ENCODE results near the gene PAN2. TPM values are rescaled to one million over a fixed set of nuclear protein-coding genes. Genes with fewer than 3 reads are reported as not detected.
"Not testable (repeated sequence)": the region's sequence is repeated elsewhere in the genome, so short reads cannot be mapped to it uniquely, and the experiment has no call there.

Gene PAN2
- total RNA-seq, 1 donor: 10.5 TPM

GRCh38 chr12:56338308-56339157, 4.7 kb upstream of the PAN2 start, which contains the start of gene IL23A:
IL23A (plus strand) TSS chr12:56338884; CDS start chr12:56339045, 161 bp downstream.
- Histone ChIP-seq H3K27ac (ENCODE audit: low read depth, low read length) (no peak within 1 kb of the TSS), H3K4me3 (ENCODE audit: insufficient read depth, low read length) (no peak within 1 kb of the TSS), H2AFZ (ENCODE audit: low read length) (no peak within 1 kb of the TSS), H3K36me3 (ENCODE audit: insufficient read depth, low read length) (peaks cover 22% of the 10 kb centered on the region), H3K27me3 (ENCODE audit: insufficient read depth, low read length) (no peaks in the 10 kb centered on the region), H3K79me2 (ENCODE audit: insufficient read depth, low read length) (no peaks in the 10 kb centered on the region), H3K4me2 (ENCODE audit: insufficient read depth, low read length) (no peak within 1 kb of the TSS), H3K9me3 (ENCODE audit: low read depth, low read length) (no peaks in the 10 kb centered on the region), H4K20me1 (ENCODE audit: insufficient read depth, low read length) (no peaks in the 10 kb centered on the region), H3K4me1 (ENCODE audit: insufficient read depth, low read length) (peaks cover 9% of the 10 kb centered on the region)
- no peak for DNase-seq (ENCODE audit: insufficient read length, low spot score, missing footprints)
- no peak for TF ChIP-seq CTCF (IDR thresholded peaks at IDR 0.05; ENCODE audit: extremely low read depth, low read depth, low read length)

GRCh38 chr12:56337753-56338251, 4.0 kb upstream of the PAN2 start:
- Histone ChIP-seq H3K27ac (ENCODE audit: low read depth, low read length) (no peak overlapping the region), H3K36me3 (ENCODE audit: insufficient read depth, low read length) (peaks cover 15% of the 10 kb centered on the region), H3K9me3 (ENCODE audit: low read depth, low read length) (no peaks in the 10 kb centered on the region), H3K4me3 (ENCODE audit: insufficient read depth, low read length) (no peak overlapping the region), H3K4me2 (ENCODE audit: insufficient read depth, low read length) (no peak overlapping the region), H3K4me1 (ENCODE audit: insufficient read depth, low read length) (peaks cover 16% of the 10 kb centered on the region), H4K20me1 (ENCODE audit: insufficient read depth, low read length) (no peaks in the 10 kb centered on the region), H3K27me3 (ENCODE audit: insufficient read depth, low read length) (no peaks in the 10 kb centered on the region), H2AFZ (ENCODE audit: low read length) (no peak overlapping the region), H3K79me2 (ENCODE audit: insufficient read depth, low read length) (peaks cover 2% of the 10 kb centered on the region)
- no peak for DNase-seq (ENCODE audit: insufficient read length, low spot score, missing footprints)
- TF ChIP-seq CTCF (IDR thresholded peaks at IDR 0.05; ENCODE audit: extremely low read depth, low read depth, low read length): no peak

GRCh38 chr12:56336361-56337167, 2.8 kb upstream of the PAN2 start:
- TF ChIP-seq CTCF (IDR thresholded peaks at IDR 0.05; ENCODE audit: extremely low read depth, low read depth, low read length): no peak
- Histone ChIP-seq H3K4me2 (ENCODE audit: insufficient read depth, low read length) (no peak overlapping the region), H3K27ac (ENCODE audit: low read depth, low read length) (no peak overlapping the region), H3K4me1 (ENCODE audit: insufficient read depth, low read length) (peaks cover 18% of the 10 kb centered on the region), H3K9me3 (ENCODE audit: low read depth, low read length) (no peaks in the 10 kb centered on the region), H2AFZ (ENCODE audit: low read length) (no peak overlapping the region), H3K27me3 (ENCODE audit: insufficient read depth, low read length) (no peaks in the 10 kb centered on the region), H3K36me3 (ENCODE audit: insufficient read depth, low read length) (peaks cover 5% of the 10 kb centered on the region), H3K4me3 (ENCODE audit: insufficient read depth, low read length) (no peak overlapping the region), H4K20me1 (ENCODE audit: insufficient read depth, low read length) (no peaks in the 10 kb centered on the region), H3K79me2 (ENCODE audit: insufficient read depth, low read length) (peaks cover 2% of the 10 kb centered on the region)
- DNase-seq (ENCODE audit: insufficient read length, low spot score, missing footprints): no peak

GRCh38 chr12:56335527-56335926, 1.7 kb upstream of the PAN2 start:
- not testable (repeated sequence) for H3K27me3 ChIP-seq (ENCODE audit: insufficient read depth, low read length); H2AFZ ChIP-seq (ENCODE audit: low read length); DNase-seq (ENCODE audit: insufficient read length, low spot score, missing footprints); H3K4me3 ChIP-seq (ENCODE audit: insufficient read depth, low read length); H3K79me2 ChIP-seq (ENCODE audit: insufficient read depth, low read length); H3K9me3 ChIP-seq (ENCODE audit: low read depth, low read length); H3K27ac ChIP-seq (ENCODE audit: low read depth, low read length); H3K36me3 ChIP-seq (ENCODE audit: insufficient read depth, low read length); H4K20me1 ChIP-seq (ENCODE audit: insufficient read depth, low read length); H3K4me2 ChIP-seq (ENCODE audit: insufficient read depth, low read length)
- H3K4me1 ChIP-seq (ENCODE audit: insufficient read depth, low read length): peaks cover 18% of the 10 kb centered on the region

Data from osteoblast (primary cell).